Measurements from ENCODE around the gene EIF5. TPM values are rescaled to one million over a fixed set of nuclear protein-coding genes. Genes with fewer than 3 reads are reported as not detected.

The EIF5 gene
- total RNA-seq, 2 donors from 2014 or later = 267 to 339 TPM

DNA sequence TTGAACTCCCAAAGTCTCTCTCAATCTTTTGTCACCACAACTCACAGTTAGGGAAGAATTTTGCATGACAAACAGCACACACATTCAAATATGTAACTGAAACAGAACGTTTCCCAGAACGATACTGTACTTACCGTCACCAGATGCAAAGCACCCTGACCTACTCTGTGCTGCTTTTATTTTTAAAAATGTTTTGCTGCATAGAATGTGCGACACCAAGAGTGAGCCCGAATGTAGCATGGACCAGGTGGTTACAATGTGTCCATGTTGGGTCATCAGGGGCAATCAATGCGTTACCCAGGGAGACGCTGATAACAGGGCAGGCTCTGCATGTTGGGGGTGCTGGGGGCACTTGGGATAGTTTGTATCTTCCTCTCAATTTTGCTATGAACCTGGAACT lies 14.6 kb upstream of the EIF5 start:
- Histone ChIP-seq H3K9ac (ENCODE audit: extremely low read depth, low read length, poor library complexity, severe bottlenecking) (no peak overlapping the region), H3K4me1 (ENCODE audit: control insufficient read depth, insufficient read depth, low read length) (no peaks in the 10 kb centered on the region), H3K4me3 (ENCODE audit: low read length) (no peak overlapping the region), H3K27me3 (ENCODE audit: control insufficient read depth, insufficient read depth, low read length, poor library complexity, severe bottlenecking) (no peaks in the 10 kb centered on the region), H3K9me3 (ENCODE audit: control insufficient read depth, low read length) (no peaks in the 10 kb centered on the region), H3K27ac (ENCODE audit: low read depth, low read length) (no peak overlapping the region), H3K36me3 (ENCODE audit: control insufficient read depth, insufficient read depth, low read length) (no peaks in the 10 kb centered on the region)
- Mint-ChIP-seq H3K27ac (no peak overlapping the region), H3K9me3 (no peaks in the 10 kb centered on the region), H3K36me3 (ENCODE audit: low read depth) (no peaks in the 10 kb centered on the region), H3K27me3 (ENCODE audit: insufficient read depth) (no peaks in the 10 kb centered on the region), H3K4me1 (peaks cover 4% of the 10 kb centered on the region), H3K4me3 (no peak overlapping the region)
- WGBS, 2 experiments (ENCODE audit: insufficient coverage in 1 of 2, insufficient read length in 1 of 2) = 88 to 95% methylated on average over 5 to 7 of the region's 7 CpGs
- TF ChIP-seq, protein P1, sequence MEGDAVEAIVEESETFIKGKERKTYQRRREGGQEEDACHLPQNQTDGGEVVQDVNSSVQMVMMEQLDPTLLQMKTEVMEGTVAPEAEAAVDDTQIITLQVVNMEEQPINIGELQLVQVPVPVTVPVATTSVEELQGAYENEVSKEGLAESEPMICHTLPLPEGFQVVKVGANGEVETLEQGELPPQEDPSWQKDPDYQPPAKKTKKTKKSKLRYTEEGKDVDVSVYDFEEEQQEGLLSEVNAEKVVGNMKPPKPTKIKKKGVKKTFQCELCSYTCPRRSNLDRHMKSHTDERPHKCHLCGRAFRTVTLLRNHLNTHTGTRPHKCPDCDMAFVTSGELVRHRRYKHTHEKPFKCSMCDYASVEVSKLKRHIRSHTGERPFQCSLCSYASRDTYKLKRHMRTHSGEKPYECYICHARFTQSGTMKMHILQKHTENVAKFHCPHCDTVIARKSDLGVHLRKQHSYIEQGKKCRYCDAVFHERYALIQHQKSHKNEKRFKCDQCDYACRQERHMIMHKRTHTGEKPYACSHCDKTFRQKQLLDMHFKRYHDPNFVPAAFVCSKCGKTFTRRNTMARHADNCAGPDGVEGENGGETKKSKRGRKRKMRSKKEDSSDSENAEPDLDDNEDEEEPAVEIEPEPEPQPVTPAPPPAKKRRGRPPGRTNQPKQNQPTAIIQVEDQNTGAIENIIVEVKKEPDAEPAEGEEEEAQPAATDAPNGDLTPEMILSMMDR (conservative IDR thresholded peaks at IDR 0.05) = no peak
- no peak for DNase-seq

DNA sequence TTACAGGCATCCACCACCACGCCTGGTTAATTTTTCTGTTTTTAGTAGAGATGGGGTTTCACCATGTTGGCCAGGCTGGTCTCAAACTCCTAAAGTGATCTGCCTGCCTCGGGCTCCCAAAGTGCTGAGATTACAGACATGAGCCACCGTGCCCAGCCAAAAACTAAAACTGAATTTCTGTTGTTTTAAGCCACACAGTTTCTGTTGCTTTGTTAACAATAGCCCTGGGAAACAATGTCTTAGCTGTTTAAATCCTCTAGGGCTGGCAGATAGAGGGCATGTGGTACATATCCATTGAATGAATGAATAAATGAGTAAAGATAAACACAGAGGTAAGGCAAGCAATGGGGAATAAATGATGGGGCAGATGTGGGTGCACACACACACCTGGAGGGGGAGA lies 8.0 kb upstream of the EIF5 start:
- DNase-seq = no peak
- TF ChIP-seq, protein P1 (conservative IDR thresholded peaks at IDR 0.05) = no peak
- Histone ChIP-seq H3K27ac (ENCODE audit: low read depth, low read length) (no peak overlapping the region), H3K4me3 (ENCODE audit: low read length) (no peak overlapping the region), H3K9me3 (ENCODE audit: control insufficient read depth, low read length) (no peaks in the 10 kb centered on the region), H3K9ac (ENCODE audit: extremely low read depth, low read length, poor library complexity, severe bottlenecking) (no peak overlapping the region), H3K4me1 (ENCODE audit: control insufficient read depth, insufficient read depth, low read length) (no peaks in the 10 kb centered on the region), H3K27me3 (ENCODE audit: control insufficient read depth, insufficient read depth, low read length, poor library complexity, severe bottlenecking) (no peaks in the 10 kb centered on the region), H3K36me3 (ENCODE audit: control insufficient read depth, insufficient read depth, low read length) (no peaks in the 10 kb centered on the region)
- Mint-ChIP-seq H3K36me3 (ENCODE audit: low read depth) (no peaks in the 10 kb centered on the region), H3K4me1 (peaks cover 11% of the 10 kb centered on the region), H3K4me3 (no peak overlapping the region), H3K9me3 (no peaks in the 10 kb centered on the region), H3K27me3 (ENCODE audit: insufficient read depth) (no peaks in the 10 kb centered on the region), H3K27ac (no peak overlapping the region)
- 90 to 92% methylated on average over 3 of the region's 3 CpGs for WGBS, 2 experiments (ENCODE audit: insufficient coverage in 1 of 2, insufficient read length in 1 of 2)

DNA sequence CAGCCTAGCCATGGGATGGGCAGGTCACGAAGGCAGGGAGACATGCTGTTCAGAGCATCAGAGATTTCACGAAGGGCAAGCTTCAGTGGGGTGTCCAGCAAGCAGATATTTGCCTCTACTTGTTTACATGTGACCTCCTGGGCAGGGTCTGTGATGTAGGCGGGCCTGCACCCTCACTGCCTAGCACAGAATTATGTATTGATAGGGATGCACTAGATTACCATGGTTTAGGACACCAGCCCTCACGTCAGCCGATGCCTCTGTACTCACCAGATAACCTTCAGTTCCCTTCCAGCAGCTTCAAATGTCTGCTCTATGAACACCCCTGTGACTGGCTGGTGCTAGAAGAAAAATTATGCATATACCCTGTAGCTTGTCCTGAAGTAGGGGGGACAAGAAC lies 5.1 kb upstream of the EIF5 start:
- WGBS, 2 experiments (ENCODE audit: insufficient coverage in 1 of 2, insufficient read length in 1 of 2) = 89 to 95% methylated on average over 4 to 5 of the region's 5 CpGs
- Mint-ChIP-seq H3K27ac (no peak overlapping the region), H3K9me3 (no peaks in the 10 kb centered on the region)

More for the DNA sequence above, 5.1 kb upstream of the EIF5 start:
- H3K27me3 ChIP-seq (ENCODE audit: control insufficient read depth, insufficient read depth, low read length, poor library complexity, severe bottlenecking) = no peaks in the 10 kb centered on the region
- no peak overlapping the region for H3K27ac ChIP-seq (ENCODE audit: low read depth, low read length)
- no peak for DNase-seq
- H3K36me3 ChIP-seq (ENCODE audit: control insufficient read depth, insufficient read depth, low read length) = no peaks in the 10 kb centered on the region
- TF ChIP-seq, protein P1 (conservative IDR thresholded peaks at IDR 0.05) = no peak
- H3K4me3 ChIP-seq (ENCODE audit: low read length) = no peak overlapping the region
- H3K36me3 Mint-ChIP-seq (ENCODE audit: low read depth) = no peaks in the 10 kb centered on the region
- H3K4me1 Mint-ChIP-seq = peaks cover 15% of the 10 kb centered on the region
- H3K9ac ChIP-seq (ENCODE audit: extremely low read depth, low read length, poor library complexity, severe bottlenecking) = no peak overlapping the region
- H3K4me1 ChIP-seq (ENCODE audit: control insufficient read depth, insufficient read depth, low read length) = no peaks in the 10 kb centered on the region
- H3K4me3 Mint-ChIP-seq = no peak overlapping the region
- no peaks in the 10 kb centered on the region for H3K9me3 ChIP-seq (ENCODE audit: control insufficient read depth, low read length)
- no peaks in the 10 kb centered on the region for H3K27me3 Mint-ChIP-seq (ENCODE audit: insufficient read depth)

All from endodermal cell (in vitro differentiated cells).